GM12878 (cell line): ENCODE data around the gene CAV2. TPM values are rescaled to one million over a fixed set of nuclear protein-coding genes. Genes with fewer than 3 reads are reported as not detected.

Experiments
- ATAC-seq: fragments of 200-7000 bp; cut with Tn5 transposase; 3 replicates; pipeline ENCODE4 v1.9.1; 2020; ENCODE audit warnings: mild to moderate bottlenecking, moderate library complexity
- BruUV-seq: library from RNA; stranded (reverse); fragments of 400-500 nt; replicated peaks from 2 replicates; lab custom pipeline; 2021; lab: Mats Ljungman, UMichigan
- CTCF ChIA-PET: fragments of 300-600 bp; sonication (Branson Sonifier 250); formaldehyde crosslinking; extraction: SDS; loops from one replicate; lab custom pipeline; 2021; ENCODE audit warnings: inconsistent platforms; lab: Yijun Ruan, JAX
- POLR2A ChIA-PET: fragments of 350-600 bp; formaldehyde crosslinking; extraction: SDS; loops from one replicate; lab custom pipeline; 2021; ENCODE audit warnings: inconsistent platforms; lab: Charles Lee
- RAD21 ChIA-PET: fragments of 300-600 bp; sonication (Branson Sonifier 250); formaldehyde crosslinking; loops from one replicate; lab custom pipeline; 2023; ENCODE audit warnings: antibody characterized with exemption; ENCODE audit not compliant: unreplicated experiment; lab: Charles Lee
- SMC1A ChIA-PET: fragments of 300-600 bp; sonication (Branson Sonifier 250); formaldehyde crosslinking; loops from one replicate; lab custom pipeline; 2023; ENCODE audit not compliant: unreplicated experiment, uncharacterized antibody; lab: Charles Lee
- DNase-seq: peaks from one replicate; pipeline ENCODE4 v3.0.0-alpha.2; 2011; ENCODE audit warnings: low read depth, low spot score
- FAIRE-seq: peaks from 3 replicates; lab custom pipeline; 2011; peaks lifted over from hg19 to GRCh38; lab: Jason Lieb, UNC
- H2AFZ ChIP-seq: 2 replicates; pipeline ENCODE4 v1.6.0; 2011; ENCODE audit warnings: low read depth, low read length, control low read depth; ENCODE audit not compliant: control insufficient read depth
- H3K27ac ChIP-seq: 2 replicates; pipeline ENCODE4 v1.5.1; 2011; ENCODE audit warnings: control low read depth; ENCODE audit not compliant: control insufficient read depth, insufficient read depth
- H3K27me3 ChIP-seq, 2 experiments: replicated peaks in 1 of 2; 2 replicates each; pipeline versions ENCODE4 v1.6.0 to v1.6.1; 2011; ENCODE audit warnings: low read length in 1 of 2; ENCODE audit not compliant: control insufficient read depth in 2 of 2, insufficient read depth in 2 of 2
- H3K36me3 ChIP-seq, 2 experiments: 2 replicates each; pipeline ENCODE4 v1.5.1; 2011; ENCODE audit warnings: low read length in 1 of 2; ENCODE audit not compliant: control insufficient read depth in 2 of 2, insufficient read depth in 2 of 2
- H3K4me1 ChIP-seq: 2 replicates; pipeline ENCODE4 v1.6.1; 2011; ENCODE audit warnings: mild to moderate bottlenecking, low read length, moderate library complexity, mixed read lengths; ENCODE audit not compliant: control insufficient read depth, insufficient read depth
- H3K4me2 ChIP-seq: 2 replicates; pipeline ENCODE4 v1.6.0; 2011; ENCODE audit warnings: control low read depth; ENCODE audit not compliant: control insufficient read depth, insufficient read depth
- H3K4me3 ChIP-seq: fragments of 200-600 bp; sonication (generic); 2 replicates; pipeline ENCODE4 v1.5.1; 2016
- H3K79me2 ChIP-seq: 2 replicates; pipeline ENCODE4 v1.6.0; 2011; ENCODE audit warnings: low read length; ENCODE audit not compliant: control insufficient read depth, insufficient read depth
- H3K9ac ChIP-seq: 2 replicates; pipeline ENCODE4 v1.8.0; 2011; ENCODE audit warnings: low read length, control low read depth, mixed read lengths; ENCODE audit not compliant: control insufficient read depth, insufficient read depth
- H3K9me3 ChIP-seq: replicated peaks from 3 replicates; pipeline ENCODE4 v1.5.1; 2011; ENCODE audit warnings: mild to moderate bottlenecking, low read length; ENCODE audit not compliant: control insufficient read depth, insufficient read depth
- H4K20me1 ChIP-seq: 2 replicates; pipeline ENCODE4 v1.6.0; 2011; ENCODE audit not compliant: control insufficient read depth, insufficient read depth
- ATF7 ChIP-seq: fragments of 450-650 bp; IDR thresholded peaks from 2 replicates; pipeline ENCODE4 v1.6.1; 2016; ENCODE audit warnings: low read depth, mild to moderate bottlenecking
- BHLHE40 ChIP-seq, 2 experiments: fragments of 450-650 bp in 1 of 2; IDR thresholded peaks; 2 replicates each; pipeline ENCODE4 v1.6.1; 2011 to 2017; ENCODE audit warnings: low read depth in 2 of 2, borderline replicate concordance in 1 of 2, improper control_type of control experiment in 1 of 2, low read length in 1 of 2, mild to moderate bottlenecking in 1 of 2
- CEBPB ChIP-seq, 2 experiments: fragments of 150-350 bp in 1 of 2; IDR thresholded peaks; 2 replicates each; pipeline ENCODE4 v1.6.1; 2012 to 2014; ENCODE audit warnings: low read depth in 2 of 2, low read length in 2 of 2, borderline replicate concordance in 1 of 2, inconsistent platforms in 1 of 2
- CHD2 ChIP-seq: IDR thresholded peaks from 2 replicates; pipeline ENCODE4 v1.6.1; 2011; ENCODE audit warnings: low read depth, low read length, improper control_type of control experiment, borderline replicate concordance
- ESRRA ChIP-seq: IDR thresholded peaks from 2 replicates; pipeline ENCODE4 v1.6.1; 2012; ENCODE audit warnings: mild to moderate bottlenecking, low read length, improper control_type of control experiment
- IKZF2 ChIP-seq, 2 experiments: fragments of 450-650 bp; IDR thresholded peaks; 2 replicates each; pipeline ENCODE4 v1.6.1; 2017; ENCODE audit warnings: mild to moderate bottlenecking in 2 of 2, moderate library complexity in 2 of 2
- PML ChIP-seq: IDR thresholded peaks from 2 replicates; pipeline ENCODE4 v1.6.1; 2012; ENCODE audit warnings: low read length, inconsistent platforms
- SPI1 ChIP-seq: IDR thresholded peaks from 2 replicates; pipeline ENCODE4 v1.6.1; 2011; ENCODE audit warnings: low read depth, mild to moderate bottlenecking, low read length, moderate library complexity, borderline replicate concordance; ENCODE audit not compliant: insufficient read depth
- TCF3 ChIP-seq: IDR thresholded peaks from 2 replicates; pipeline ENCODE4 v1.6.1; 2012; ENCODE audit warnings: low read depth, mild to moderate bottlenecking, low read length, borderline replicate concordance; ENCODE audit not compliant: insufficient read depth
- WGBS: methylation state at CpG from one replicate; pipeline ENCODE4 v1.1.6; 2016; ENCODE audit warnings: low lambda C conversion rate; ENCODE audit not compliant: insufficient replicate concordance, insufficient coverage; ENCODE audit errors: missing lambda C conversion rate; 5-methylcytosine and 5-hydroxymethylcytosine counted together
- in situ Hi-C: fragments of 300-500 bp; cut with MboI; formaldehyde crosslinking; loops from 9 replicates; pipeline ENCODE4 v1.14.3; 2018; ENCODE audit warnings: mixed read lengths
- intact Hi-C: fragments of 100-400 bp; cut with micrococcal nuclease; formaldehyde crosslinking; loops from one replicate; pipeline ENCODE4 v1.14.2; 2022; ENCODE audit not compliant: unreplicated experiment
- polyA plus RNA-seq, 11 experiments: library from polyadenylated mRNA; depleted of rRNA in 4 of 11; unstranded in 6 of 11; stranded (reverse) in 5 of 11; fragments of >200 nt; fragmentation: Nextera tagmentation in 4 of 11; fragmentation: Illumina TruSeq in 1 of 11; extraction: Ambion mirVana in 4 of 11; extraction: Trizol in 1 of 11; gene quantifications; 1 replicate in 1 of 11; 2 replicates in 10 of 11; pipeline versions ENCODE4 v1.2.1 to v1.2.3, GENCODE V29; 2011 to 2016; ENCODE audit warnings: inconsistent platforms in 2 of 11, missing spikeins in 2 of 11, low read depth in 1 of 11
- total RNA-seq, 4 experiments: library from RNA; depleted of rRNA in 3 of 4; stranded (reverse); fragments of >200 nt in 3 of 4; fragmentation: Illumina TruSeq in 1 of 4; extraction: Trizol in 1 of 4; gene quantifications; 2 replicates each; pipeline versions ENCODE4 v1.2.1 to v1.2.3, GENCODE V29; 2013 to 2021
- TF ChIP-seq, protein P1 (sequence below): IDR thresholded peaks from 2 replicates; pipeline ENCODE4 v1.6.1; 2011; ENCODE audit warnings: low read depth, low read length, improper control_type of control experiment, borderline replicate concordance
- TF ChIP-seq, protein P2 (sequence below): fragments of 450-650 bp; IDR thresholded peaks from 2 replicates; pipeline ENCODE4 v1.6.1; 2016; ENCODE audit warnings: mild to moderate bottlenecking, moderate library complexity, borderline replicate concordance
- TF ChIP-seq, protein P3 (sequence below): IDR thresholded peaks from 2 replicates; pipeline ENCODE4 v1.6.1; 2012; ENCODE audit warnings: low read depth, low read length, improper control_type of control experiment
- TF ChIP-seq, protein P4 (sequence below): fragments of 450-650 bp; IDR thresholded peaks from 2 replicates; pipeline ENCODE4 v1.6.1; 2017; ENCODE audit warnings: mild to moderate bottlenecking, low read depth, inconsistent platforms; ENCODE audit not compliant: poor library complexity, severe bottlenecking

CAV2 gene
- total and polyA plus RNA-seq, 10 of the 15 experiments (the other 5 are each of a cell fraction or from before 2014, with no cell fraction given) = 0.77 to 11.4 (median 2.5) TPM

DNA sequence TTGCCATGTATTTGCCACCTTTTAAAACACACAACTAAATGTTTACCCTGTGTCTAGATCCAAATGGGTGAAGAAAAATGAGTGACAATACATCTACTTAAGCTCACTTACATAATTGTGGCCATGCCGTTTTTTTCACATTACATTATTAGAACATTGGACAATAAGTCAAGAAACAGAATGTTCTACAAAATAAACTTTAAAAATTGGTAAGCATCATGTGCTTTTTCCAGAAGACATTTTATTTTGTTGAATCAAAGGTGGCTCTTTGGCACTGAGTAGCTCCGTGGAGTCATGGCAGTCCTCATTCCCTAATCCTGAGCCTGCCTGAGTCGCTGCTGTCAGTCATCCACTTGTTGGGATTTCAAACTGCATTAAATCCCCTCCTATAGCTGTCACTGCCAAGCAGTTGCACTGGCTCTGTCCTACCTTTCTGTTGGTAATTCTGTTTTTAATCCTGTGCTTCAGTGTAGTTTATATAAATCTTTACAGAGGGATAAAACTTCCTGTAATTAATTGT, 57.6 kb downstream of the CAV2 start (continued):
- TF ChIP-seq, protein P1, sequence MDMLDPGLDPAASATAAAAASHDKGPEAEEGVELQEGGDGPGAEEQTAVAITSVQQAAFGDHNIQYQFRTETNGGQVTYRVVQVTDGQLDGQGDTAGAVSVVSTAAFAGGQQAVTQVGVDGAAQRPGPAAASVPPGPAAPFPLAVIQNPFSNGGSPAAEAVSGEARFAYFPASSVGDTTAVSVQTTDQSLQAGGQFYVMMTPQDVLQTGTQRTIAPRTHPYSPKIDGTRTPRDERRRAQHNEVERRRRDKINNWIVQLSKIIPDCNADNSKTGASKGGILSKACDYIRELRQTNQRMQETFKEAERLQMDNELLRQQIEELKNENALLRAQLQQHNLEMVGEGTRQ = no peak
- no peak for TF ChIP-seq SPI1

- Histone ChIP-seq H3K79me2 (no peaks in the 10 kb centered on the region), H3K9ac (no peak overlapping the region), H3K36me3 (no peaks in the 10 kb centered on the region), H3K4me2 (no peak overlapping the region), H4K20me1 (no peaks in the 10 kb centered on the region), H3K27me3 (no peaks in the 10 kb centered on the region), H3K4me1 (no peaks in the 10 kb centered on the region), H3K4me3 (no peak overlapping the region), H3K9me3 (no peaks in the 10 kb centered on the region), H3K27ac (no peak overlapping the region), H2AFZ (no peak overlapping the region)
- ChIA-PET CTCF (interaction anchor here (0.7 kb wide), 1 partner anchor 116 kb away, joined by 3 read pairs; no protein-coding TSS in a partner anchor), RAD21 (no interaction called here), SMC1A (no interaction called here), POLR2A (no interaction called here)
- no TSS peak for BruUV-seq
- in situ Hi-C loops (no loop called here), intact Hi-C loops (no loop called here)
- DNase-seq = no peak
- 56% methylated on average over 4 of the region's 4 CpGs for WGBS
- FAIRE-seq = no peak
- ATAC-seq = no peak
- TF ChIP-seq IKZF2 (IDR thresholded peaks at IDR 0.05) = no peak
- TF ChIP-seq, protein P2, sequence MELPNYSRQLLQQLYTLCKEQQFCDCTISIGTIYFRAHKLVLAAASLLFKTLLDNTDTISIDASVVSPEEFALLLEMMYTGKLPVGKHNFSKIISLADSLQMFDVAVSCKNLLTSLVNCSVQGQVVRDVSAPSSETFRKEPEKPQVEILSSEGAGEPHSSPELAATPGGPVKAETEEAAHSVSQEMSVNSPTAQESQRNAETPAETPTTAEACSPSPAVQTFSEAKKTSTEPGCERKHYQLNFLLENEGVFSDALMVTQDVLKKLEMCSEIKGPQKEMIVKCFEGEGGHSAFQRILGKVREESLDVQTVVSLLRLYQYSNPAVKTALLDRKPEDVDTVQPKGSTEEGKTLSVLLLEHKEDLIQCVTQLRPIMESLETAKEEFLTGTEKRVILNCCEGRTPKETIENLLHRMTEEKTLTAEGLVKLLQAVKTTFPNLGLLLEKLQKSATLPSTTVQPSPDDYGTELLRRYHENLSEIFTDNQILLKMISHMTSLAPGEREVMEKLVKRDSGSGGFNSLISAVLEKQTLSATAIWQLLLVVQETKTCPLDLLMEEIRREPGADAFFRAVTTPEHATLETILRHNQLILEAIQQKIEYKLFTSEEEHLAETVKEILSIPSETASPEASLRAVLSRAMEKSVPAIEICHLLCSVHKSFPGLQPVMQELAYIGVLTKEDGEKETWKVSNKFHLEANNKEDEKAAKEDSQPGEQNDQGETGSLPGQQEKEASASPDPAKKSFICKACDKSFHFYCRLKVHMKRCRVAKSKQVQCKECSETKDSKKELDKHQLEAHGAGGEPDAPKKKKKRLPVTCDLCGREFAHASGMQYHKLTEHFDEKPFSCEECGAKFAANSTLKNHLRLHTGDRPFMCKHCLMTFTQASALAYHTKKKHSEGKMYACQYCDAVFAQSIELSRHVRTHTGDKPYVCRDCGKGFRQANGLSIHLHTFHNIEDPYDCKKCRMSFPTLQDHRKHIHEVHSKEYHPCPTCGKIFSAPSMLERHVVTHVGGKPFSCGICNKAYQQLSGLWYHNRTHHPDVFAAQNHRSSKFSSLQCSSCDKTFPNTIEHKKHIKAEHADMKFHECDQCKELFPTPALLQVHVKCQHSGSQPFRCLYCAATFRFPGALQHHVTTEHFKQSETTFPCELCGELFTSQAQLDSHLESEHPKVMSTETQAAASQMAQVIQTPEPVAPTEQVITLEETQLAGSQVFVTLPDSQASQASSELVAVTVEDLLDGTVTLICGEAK = no peak
- no peak for TF ChIP-seq BHLHE40 (IDR thresholded peaks at IDR 0.05; ENCODE audit: borderline replicate concordance in 1 of 2, low read depth in 2 of 2, low read length in 1 of 2)
- TF ChIP-seq, protein P3, sequence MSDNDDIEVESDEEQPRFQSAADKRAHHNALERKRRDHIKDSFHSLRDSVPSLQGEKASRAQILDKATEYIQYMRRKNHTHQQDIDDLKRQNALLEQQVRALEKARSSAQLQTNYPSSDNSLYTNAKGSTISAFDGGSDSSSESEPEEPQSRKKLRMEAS = no peak
- no peak for TF ChIP-seq ESRRA
- no peak for TF ChIP-seq CEBPB (IDR thresholded peaks at IDR 0.05; ENCODE audit: borderline replicate concordance in 1 of 2, low read depth in 2 of 2, low read length in 2 of 2)
- TF ChIP-seq, protein P4, sequence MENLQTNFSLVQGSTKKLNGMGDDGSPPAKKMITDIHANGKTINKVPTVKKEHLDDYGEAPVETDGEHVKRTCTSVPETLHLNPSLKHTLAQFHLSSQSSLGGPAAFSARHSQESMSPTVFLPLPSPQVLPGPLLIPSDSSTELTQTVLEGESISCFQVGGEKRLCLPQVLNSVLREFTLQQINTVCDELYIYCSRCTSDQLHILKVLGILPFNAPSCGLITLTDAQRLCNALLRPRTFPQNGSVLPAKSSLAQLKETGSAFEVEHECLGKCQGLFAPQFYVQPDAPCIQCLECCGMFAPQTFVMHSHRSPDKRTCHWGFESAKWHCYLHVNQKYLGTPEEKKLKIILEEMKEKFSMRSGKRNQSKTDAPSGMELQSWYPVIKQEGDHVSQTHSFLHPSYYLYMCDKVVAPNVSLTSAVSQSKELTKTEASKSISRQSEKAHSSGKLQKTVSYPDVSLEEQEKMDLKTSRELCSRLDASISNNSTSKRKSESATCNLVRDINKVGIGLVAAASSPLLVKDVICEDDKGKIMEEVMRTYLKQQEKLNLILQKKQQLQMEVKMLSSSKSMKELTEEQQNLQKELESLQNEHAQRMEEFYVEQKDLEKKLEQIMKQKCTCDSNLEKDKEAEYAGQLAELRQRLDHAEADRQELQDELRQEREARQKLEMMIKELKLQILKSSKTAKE = no peak
- no peak for TF ChIP-seq PML
- no peak for TF ChIP-seq ATF7
- TF ChIP-seq CHD2 = no peak
- TF ChIP-seq TCF3 = no peak
These were observed 58.4 kb downstream of the CAV2 start for GRCh38 chr7:116557901-116558300.
